IMR-90 (cell line): ENCODE results near the gene NEMP1. TPM values are rescaled to one million over a fixed set of nuclear protein-coding genes. Genes with fewer than 3 reads are reported as not detected.

Source experiments
- ATAC-seq: fragments of 200-7000 bp; cut with Tn5 transposase; 2 replicates; pipeline ENCODE4 v1.9.1; 2020; ENCODE audit warnings: low read depth, mild to moderate bottlenecking, moderate library complexity
- BruUV-seq: library from RNA; stranded (reverse); fragments of 400-500 nt; replicated peaks from 2 replicates; lab custom pipeline; 2021; lab: Mats Ljungman, UMichigan
- CTCF ChIA-PET: fragments of 300-600 bp; formaldehyde crosslinking; extraction: SDS; loops from one replicate; lab custom pipeline; 2021; ENCODE audit warnings: antibody characterized with exemption; lab: Yijun Ruan, JAX
- POLR2A ChIA-PET: fragments of 300-600 bp; sonication (Branson Sonifier 250); formaldehyde crosslinking; loops from one replicate; lab custom pipeline; 2022; ENCODE audit warnings: antibody characterized with exemption; ENCODE audit not compliant: unreplicated experiment; lab: Charles Lee
- DNase-seq: peaks from one replicate; pipeline ENCODE4 v3.0.0; 2013
- H2AFZ ChIP-seq: replicated peaks from 2 replicates; pipeline ENCODE3; 2013; ENCODE audit warnings: low read length, mild to moderate bottlenecking; ENCODE audit not compliant: poor library complexity
- H2AK5ac ChIP-seq: 2 replicates; pipeline ENCODE4 v1.6.1; 2013; ENCODE audit warnings: low read depth, low read length, inconsistent platforms
- H2AK9ac ChIP-seq: replicated peaks from 2 replicates; pipeline ENCODE3; 2013; ENCODE audit warnings: mild to moderate bottlenecking, low read depth, low read length, moderate library complexity; ENCODE audit not compliant: poor library complexity
- H2BK120ac ChIP-seq: 2 replicates; pipeline ENCODE4 v1.6.1; 2013; ENCODE audit warnings: low read depth, low read length, inconsistent platforms
- H2BK15ac ChIP-seq: 3 replicates; pipeline ENCODE4 v1.6.1; 2013; ENCODE audit warnings: low read depth, low read length, inconsistent platforms
- H2BK20ac ChIP-seq: 2 replicates; pipeline ENCODE4 v1.6.1; 2013; ENCODE audit warnings: low read depth, mild to moderate bottlenecking, inconsistent platforms, low read length, moderate library complexity
- H2BK5ac ChIP-seq: 2 replicates; pipeline ENCODE4 v1.6.1; 2013; ENCODE audit warnings: mild to moderate bottlenecking, low read depth, low read length, inconsistent platforms; ENCODE audit not compliant: poor library complexity, severe bottlenecking
- H3K14ac ChIP-seq: replicated peaks from 2 replicates; pipeline ENCODE4 v1.6.1; 2013; ENCODE audit warnings: low read depth, low read length, inconsistent platforms
- H3K18ac ChIP-seq: 2 replicates; pipeline ENCODE4 v1.6.1; 2013; ENCODE audit warnings: low read depth, low read length, control low read depth
- H3K23ac ChIP-seq: 2 replicates; pipeline ENCODE4 v1.6.1; 2013; ENCODE audit warnings: low read depth, low read length, inconsistent platforms
- H3K27ac ChIP-seq: 2 replicates; pipeline ENCODE4 v1.5.1; 2013; ENCODE audit warnings: mild to moderate bottlenecking, control low read depth, low read length; ENCODE audit not compliant: insufficient read depth
- H3K27me3 ChIP-seq: 2 replicates; pipeline ENCODE4 v1.6.1; 2013; ENCODE audit warnings: low read length; ENCODE audit not compliant: control insufficient read depth, insufficient read depth
- H3K36me3 ChIP-seq: 2 replicates; pipeline ENCODE4 v1.6.1; 2013; ENCODE audit warnings: low read length, mixed read lengths; ENCODE audit not compliant: control insufficient read depth, insufficient read depth
- H3K4ac ChIP-seq: 2 replicates; pipeline ENCODE4 v1.6.1; 2013; ENCODE audit warnings: low read depth, low read length, inconsistent platforms
- H3K4me1 ChIP-seq: 2 replicates; pipeline ENCODE4 v1.6.1; 2013; ENCODE audit warnings: low read length, mixed read lengths; ENCODE audit not compliant: control insufficient read depth, insufficient read depth
- H3K4me2 ChIP-seq: 2 replicates; pipeline ENCODE4 v1.6.1; 2013; ENCODE audit warnings: low read depth, mild to moderate bottlenecking, control low read depth, low read length, moderate library complexity
- H3K4me3 ChIP-seq: 2 replicates; pipeline ENCODE4 v1.5.1; 2013; ENCODE audit warnings: low read depth, mild to moderate bottlenecking, control low read depth, low read length, moderate library complexity; ENCODE audit not compliant: insufficient read depth
- H3K56ac ChIP-seq: 2 replicates; pipeline ENCODE4 v1.6.1; 2013; ENCODE audit warnings: low read length, inconsistent platforms; ENCODE audit not compliant: insufficient read depth; ENCODE audit errors: extremely low read depth
- H3K79me1 ChIP-seq, 2 experiments: 2 replicates each; pipeline ENCODE4 v1.6.1; 2013; ENCODE audit warnings: low read length in 2 of 2, inconsistent platforms in 1 of 2, low read depth in 1 of 2
- H3K9ac ChIP-seq: 2 replicates; pipeline ENCODE4 v1.6.1; 2013; ENCODE audit warnings: low read depth, low read length, control low read depth
- H3K9me1 ChIP-seq: 2 replicates; pipeline ENCODE4 v1.6.1; 2013; ENCODE audit warnings: low read length, inconsistent platforms; ENCODE audit not compliant: insufficient read depth
- H3K9me3 ChIP-seq: 2 replicates; pipeline ENCODE4 v1.6.1; 2013; ENCODE audit warnings: low read length; ENCODE audit not compliant: control insufficient read depth, insufficient read depth
- H4K20me1 ChIP-seq: 2 replicates; pipeline ENCODE4 v1.6.1; 2013; ENCODE audit warnings: low read length, inconsistent platforms; ENCODE audit not compliant: insufficient read depth
- H4K5ac ChIP-seq: 2 replicates; pipeline ENCODE4 v1.6.1; 2013; ENCODE audit warnings: mild to moderate bottlenecking, low read depth, low read length, control low read depth
- H4K8ac ChIP-seq, 2 experiments: 2 replicates each; pipeline ENCODE4 v1.6.1; 2013; ENCODE audit warnings: low read depth in 2 of 2, low read length in 2 of 2, control low read depth in 1 of 2, inconsistent platforms in 1 of 2
- H4K91ac ChIP-seq: 2 replicates; pipeline ENCODE4 v1.6.1; 2013; ENCODE audit warnings: low read depth, low read length, inconsistent platforms; ENCODE audit not compliant: insufficient read depth
- BHLHE40 ChIP-seq: fragments of 150-350 bp; IDR thresholded peaks from 2 replicates; pipeline ENCODE4 v1.6.1; 2016; ENCODE audit warnings: mild to moderate bottlenecking, low read depth, low read length
- CEBPB ChIP-seq: IDR thresholded peaks from 2 replicates; pipeline ENCODE4 v1.6.1; 2012; ENCODE audit warnings: low read depth, low read length, improper control_type of control experiment
- CHD1 ChIP-seq: IDR thresholded peaks from 2 replicates; pipeline ENCODE4 v1.6.1; 2012; ENCODE audit warnings: low read depth, low read length, improper control_type of control experiment
- CTCF ChIP-seq: conservative IDR thresholded peaks from 2 replicates; pipeline ENCODE4 v1.5.1; 2012; ENCODE audit warnings: mild to moderate bottlenecking, low read depth, low read length, improper control_type of control experiment
- ELK1 ChIP-seq: fragments of 150-350 bp; IDR thresholded peaks from 2 replicates; pipeline ENCODE4 v1.6.1; 2016; ENCODE audit warnings: low read depth, mild to moderate bottlenecking, low read length, moderate library complexity, borderline replicate concordance
- FOS ChIP-seq: fragments of 150-350 bp; IDR thresholded peaks from 2 replicates; pipeline ENCODE4 v1.6.1; 2016; ENCODE audit warnings: low read depth, low read length
- MAFK ChIP-seq: IDR thresholded peaks from 2 replicates; pipeline ENCODE4 v1.6.1; 2012; ENCODE audit warnings: low read depth, low read length, improper control_type of control experiment
- MAZ ChIP-seq: IDR thresholded peaks from 2 replicates; pipeline ENCODE4 v1.6.1; 2012; ENCODE audit warnings: low read depth, mild to moderate bottlenecking, low read length, improper control_type of control experiment, moderate library complexity, borderline replicate concordance
- NFE2L2 ChIP-seq: fragments of 150-350 bp; IDR thresholded peaks from 2 replicates; pipeline ENCODE4 v1.6.1; 2016; ENCODE audit warnings: low read depth, mild to moderate bottlenecking, low read length
- POLR2A ChIP-seq: IDR thresholded peaks from 2 replicates; pipeline ENCODE4 v1.6.1; 2012; ENCODE audit warnings: mild to moderate bottlenecking, low read depth, low read length
- RAD21 ChIP-seq: IDR thresholded peaks from 2 replicates; pipeline ENCODE4 v1.6.1; 2012; ENCODE audit warnings: low read length, improper control_type of control experiment
- RCOR1 ChIP-seq: IDR thresholded peaks from 2 replicates; pipeline ENCODE4 v1.6.1; 2012; ENCODE audit warnings: mild to moderate bottlenecking, low read length, improper control_type of control experiment; ENCODE audit not compliant: insufficient replicate concordance
- RFX5 ChIP-seq: IDR thresholded peaks from 2 replicates; pipeline ENCODE4 v1.8.0; 2012; ENCODE audit warnings: low read depth, mild to moderate bottlenecking, low read length, moderate library complexity
- SMC3 ChIP-seq: fragments of 150-350 bp; IDR thresholded peaks from 2 replicates; pipeline ENCODE4 v1.6.1; 2016; ENCODE audit warnings: low read depth, mild to moderate bottlenecking, antibody characterized with exemption, low read length, moderate library complexity
- WGBS, 2 experiments: methylation state at CpG; one replicate each; pipeline versions ENCODE4 v1.1.5 to v1.1.7; 2013; ENCODE audit warnings: missing lambda C conversion rate in 2 of 2; ENCODE audit not compliant: insufficient read length in 1 of 2; ENCODE audit errors: extremely low coverage in 2 of 2; 5-methylcytosine and 5-hydroxymethylcytosine counted together
- dilution Hi-C: fragments of 300-500 bp; cut with HindIII; formaldehyde crosslinking; loops from one replicate; pipeline ENCODE4 v1.14.3; 2018; ENCODE audit warnings: low sequenced_read_pairs; ENCODE audit not compliant: unreplicated experiment
- in situ Hi-C: fragments of 300-500 bp; cut with MboI; formaldehyde crosslinking; loops from 3 replicates; pipeline ENCODE4 v1.14.3; 2019; ENCODE audit warnings: low sequenced_read_pairs, inconsistent platforms, mixed read lengths
- intact Hi-C: fragments of 100-400 bp; cut with micrococcal nuclease; formaldehyde crosslinking; loops from 2 replicates; pipeline ENCODE4 v1.10.0; 2022
- polyA plus RNA-seq, 3 experiments: library from polyadenylated mRNA; depleted of rRNA; stranded (reverse); fragments of >200 nt; gene quantifications; 2 replicates each; pipeline ENCODE4 v1.2.3, GENCODE V29; 2012; ENCODE audit warnings: low replicate concordance in 1 of 3
- total RNA-seq: library from RNA; depleted of rRNA; stranded (reverse); fragments of >200 nt; gene quantifications from 2 replicates; pipeline ENCODE4 v1.2.3, GENCODE V29; 2012
- TF ChIP-seq, protein P1 (sequence below): fragments of 150-350 bp; IDR thresholded peaks from 2 replicates; pipeline ENCODE4 v1.6.1; 2017; ENCODE audit warnings: mild to moderate bottlenecking, antibody characterized with exemption, low read length, low read depth

NEMP1 gene
- total and polyA plus RNA-seq, 2 of the 4 experiments (the other 2 are of a cell fraction), result 8.9 to 10.9 TPM

DNA sequence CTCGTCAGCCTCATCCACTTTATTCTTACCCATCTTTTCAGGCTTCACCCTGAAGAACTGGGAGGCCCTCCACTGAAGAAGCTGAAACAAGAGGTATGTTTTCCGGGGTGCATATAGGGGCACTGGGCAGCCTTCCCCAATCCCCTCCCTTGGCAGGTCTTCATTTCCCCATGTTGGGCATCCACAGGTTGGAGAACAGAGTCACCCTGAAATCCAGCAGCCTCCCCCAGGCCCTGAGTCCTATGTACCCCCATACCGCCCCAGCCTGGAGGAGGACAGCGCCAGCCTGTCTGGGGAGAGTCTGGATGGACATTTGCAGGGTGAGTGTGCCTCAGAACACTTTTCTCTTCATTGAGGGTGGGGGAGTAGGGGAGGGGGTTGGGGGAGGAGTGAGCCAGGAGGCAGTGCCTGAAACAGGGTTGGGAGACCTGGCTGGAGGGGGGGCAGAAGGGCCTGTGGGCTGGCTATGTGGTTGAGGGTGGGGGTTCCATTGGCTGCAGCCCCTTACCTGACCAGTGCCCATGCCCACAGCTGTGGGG lies 14.4 kb upstream of the NEMP1 start:
- Histone ChIP-seq H4K5ac (no peak overlapping the region), H3K18ac (no peak overlapping the region), H2AFZ (peak overlapping the region; percentile 16), H4K20me1 (peaks cover 67% of the 10 kb centered on the region), H3K4ac (peak overlapping the region; percentile 81; the same call in 1 of the 2 replicates), H2AK9ac (peak overlapping the region; percentile 84), H3K14ac (no peak overlapping the region; the same call in 1 of the 2 replicates), H3K9ac (peak overlapping the region; percentile 70), H3K36me3 (peaks cover 65% of the 10 kb centered on the region), H3K9me3 (no peaks in the 10 kb centered on the region), H3K4me1 (peaks cover 41% of the 10 kb centered on the region), H3K27ac (peak overlapping the region; percentile 81), H2BK5ac (peak overlapping the region; percentile 75), H3K4me2 (peak overlapping the region; percentile 13; the same call in 1 of the 2 replicates), H3K23ac (peak overlapping the region; percentile 82; the same call in 1 of the 2 replicates), H3K56ac (no peak overlapping the region), H2BK15ac (no peak overlapping the region), H4K8ac (no peak overlapping the region), H4K91ac (no peak overlapping the region; the same call in 1 of the 2 replicates), H2AK5ac (0 out of 2 replicates have a peak overlapping the region, but pooled peaks have one; percentile 69), H3K4me3 (no peak overlapping the region), H3K9me1 (peaks cover 4% of the 10 kb centered on the region; the same call in 1 of the 2 replicates), H3K79me1 (peaks cover 13 to 65% of the 10 kb centered on the region in 2 experiments), H2BK120ac (no peak overlapping the region), H2BK20ac (no peak overlapping the region), H3K27me3 (no peaks in the 10 kb centered on the region)
- ChIA-PET POLR2A (interaction anchor here (1.2 kb wide), 1 partner anchor 19 kb away, joined by 4 read pairs; the partner anchor contains the start of gene STAT6), CTCF (interaction anchor here (0.6 to 2.0 kb wide), 4 partner anchors 14 to 35 kb away, joined by 3 to 8 read pairs (median 5); partner anchors contain the start of genes LRP1 and STAT6)
- intact Hi-C loops (loop anchor here (1.0 kb wide), 2 partner anchors 18 to 24 kb away; partner anchors contain the start of gene STAT6), in situ Hi-C loops (no loop called here), dilution Hi-C loops (no loop called here)
- no TSS peak for BruUV-seq
- 60% methylated on average over 1 of the region's 4 CpGs; no CpG with 5 or more reads in 1 of the 2 experiments for WGBS, 2 experiments
- ATAC-seq, result no peak
- DNase-seq, result no peak
- no peak for TF ChIP-seq CHD1
- TF ChIP-seq CTCF, result no peak
- no peak for TF ChIP-seq SMC3
- TF ChIP-seq MAFK, result no peak
- TF ChIP-seq POLR2A, result no peak
- no peak for TF ChIP-seq FOS
- TF ChIP-seq RAD21, result no peak
- no peak for TF ChIP-seq BHLHE40
- no peak for TF ChIP-seq NFE2L2
- no peak for TF ChIP-seq ELK1
- TF ChIP-seq MAZ, result no peak
- TF ChIP-seq RFX5, result no peak
- TF ChIP-seq, protein P1, sequence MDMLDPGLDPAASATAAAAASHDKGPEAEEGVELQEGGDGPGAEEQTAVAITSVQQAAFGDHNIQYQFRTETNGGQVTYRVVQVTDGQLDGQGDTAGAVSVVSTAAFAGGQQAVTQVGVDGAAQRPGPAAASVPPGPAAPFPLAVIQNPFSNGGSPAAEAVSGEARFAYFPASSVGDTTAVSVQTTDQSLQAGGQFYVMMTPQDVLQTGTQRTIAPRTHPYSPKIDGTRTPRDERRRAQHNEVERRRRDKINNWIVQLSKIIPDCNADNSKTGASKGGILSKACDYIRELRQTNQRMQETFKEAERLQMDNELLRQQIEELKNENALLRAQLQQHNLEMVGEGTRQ, result no peak
- TF ChIP-seq CEBPB, result no peak
- no peak for TF ChIP-seq RCOR1
